Measurements from ENCODE around the gene ORAI3. TPM values are rescaled to one million over a fixed set of nuclear protein-coding genes. Genes with fewer than 3 reads are reported as not detected.

ORAI3 gene
- total and polyA plus RNA-seq, 2 of the 13 experiments (the other 11 are each of a cell fraction or from before 2014, with no cell fraction given) = 11.4 to 32.0 TPM

DNA sequence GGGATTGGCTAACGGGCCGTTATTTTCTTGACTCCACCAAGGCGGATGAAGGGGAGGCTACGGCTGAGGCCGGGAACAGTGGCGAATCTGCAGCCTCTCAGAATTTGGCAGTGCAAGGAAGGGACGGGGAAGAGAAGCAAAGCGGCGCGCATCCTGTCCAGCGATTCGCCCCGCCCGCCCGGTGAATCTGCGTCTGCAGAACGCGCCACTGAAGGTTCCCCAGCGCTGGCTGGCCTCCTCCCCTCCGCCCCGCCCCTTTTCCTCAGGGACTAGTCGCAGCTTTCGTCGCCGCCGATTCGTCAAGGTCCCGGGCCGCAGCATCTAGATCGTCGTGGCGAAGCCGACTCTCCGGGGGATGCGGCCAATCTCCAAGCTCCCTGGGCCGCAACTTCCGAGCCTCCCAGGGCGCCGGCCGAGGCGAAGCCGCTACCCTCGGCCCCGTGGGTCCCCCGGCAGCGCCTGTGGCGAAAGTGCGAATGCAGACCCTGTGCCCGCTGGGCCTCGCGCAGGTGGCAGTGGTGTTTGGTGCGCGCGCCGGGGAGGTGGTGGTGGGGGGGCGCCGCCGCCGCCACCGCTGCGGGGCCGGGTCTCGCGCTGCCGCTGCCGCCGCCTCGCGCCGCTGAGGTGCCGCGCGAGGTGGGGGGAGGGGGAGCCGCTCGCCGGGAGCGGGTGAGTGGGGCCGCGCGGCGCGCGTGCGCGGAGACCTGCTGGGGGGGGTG lies 8.7 kb downstream of the ORAI3 start, which contains the start of gene SETD1A (continued):
- peak; percentile 37 for TF ChIP-seq ZBTB33 (CRISPR knock-in tag; IDR thresholded peaks at IDR 0.05)
- 0 out of 2 replicates have a peak, but pooled peaks have one; percentile 17 for TF ChIP-seq ZSCAN20 (CRISPR knock-in tag; IDR thresholded peaks at IDR 0.05; ENCODE audit: borderline replicate concordance)
- peak; percentile 23 for TF ChIP-seq JARID2 (CRISPR knock-in tag; IDR thresholded peaks at IDR 0.05; ENCODE audit: insufficient replicate concordance)
- TF ChIP-seq PLRG1 (conservative IDR thresholded peaks at IDR 0.05) = no peak
- TF ChIP-seq XBP1 (CRISPR knock-in tag; IDR thresholded peaks at IDR 0.05) = no peak
- peak; percentile 38; the same call in 1 of the 2 replicates for TF ChIP-seq ZNF331 (CRISPR knock-in tag; IDR thresholded peaks at IDR 0.05)
- TF ChIP-seq, protein P1, sequence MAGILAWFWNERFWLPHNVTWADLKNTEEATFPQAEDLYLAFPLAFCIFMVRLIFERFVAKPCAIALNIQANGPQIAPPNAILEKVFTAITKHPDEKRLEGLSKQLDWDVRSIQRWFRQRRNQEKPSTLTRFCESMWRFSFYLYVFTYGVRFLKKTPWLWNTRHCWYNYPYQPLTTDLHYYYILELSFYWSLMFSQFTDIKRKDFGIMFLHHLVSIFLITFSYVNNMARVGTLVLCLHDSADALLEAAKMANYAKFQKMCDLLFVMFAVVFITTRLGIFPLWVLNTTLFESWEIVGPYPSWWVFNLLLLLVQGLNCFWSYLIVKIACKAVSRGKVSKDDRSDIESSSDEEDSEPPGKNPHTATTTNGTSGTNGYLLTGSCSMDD (CRISPR knock-in tag; IDR thresholded peaks at IDR 0.05) = no peak
- TF ChIP-seq TGIF2 (CRISPR knock-in tag; IDR thresholded peaks at IDR 0.05) = 0 out of 2 replicates have a peak, but pooled peaks have one; percentile 13
- peak; percentile 93 for TF ChIP-seq NR2C2 (CRISPR knock-in tag; IDR thresholded peaks at IDR 0.05; ENCODE audit: borderline replicate concordance)
- no peak for TF ChIP-seq POLR2AphosphoS5 (IDR thresholded peaks at IDR 0.05; ENCODE audit: low read depth, low read length)
- peak; percentile 40 for TF ChIP-seq ZNF781 (CRISPR knock-in tag; IDR thresholded peaks at IDR 0.05; ENCODE audit: borderline replicate concordance, not compliant biosample characterization)
- TF ChIP-seq CBX2 (IDR thresholded peaks at IDR 0.05; ENCODE audit: low read depth, low read length) = no peak
- TF ChIP-seq CBX2 (CRISPR knock-in tag; IDR thresholded peaks at IDR 0.05; ENCODE audit: low read depth) = no peak
- TF ChIP-seq ZNF367 (CRISPR knock-in tag; IDR thresholded peaks at IDR 0.05; ENCODE audit: borderline replicate concordance) = no peak; the same call in 1 of the 2 replicates
- no peak; the same call in 1 of the 2 replicates for TF ChIP-seq MYPOP (CRISPR knock-in tag; IDR thresholded peaks at IDR 0.05)
- no peak for TF ChIP-seq NFATC3 (CRISPR knock-in tag; IDR thresholded peaks at IDR 0.05)
- no peak for TF ChIP-seq FLYWCH1 (CRISPR knock-in tag; IDR thresholded peaks at IDR 0.05)
- TF ChIP-seq ARNTL (CRISPR knock-in tag; IDR thresholded peaks at IDR 0.05) = peak; percentile 83
- TF ChIP-seq, protein P2, sequence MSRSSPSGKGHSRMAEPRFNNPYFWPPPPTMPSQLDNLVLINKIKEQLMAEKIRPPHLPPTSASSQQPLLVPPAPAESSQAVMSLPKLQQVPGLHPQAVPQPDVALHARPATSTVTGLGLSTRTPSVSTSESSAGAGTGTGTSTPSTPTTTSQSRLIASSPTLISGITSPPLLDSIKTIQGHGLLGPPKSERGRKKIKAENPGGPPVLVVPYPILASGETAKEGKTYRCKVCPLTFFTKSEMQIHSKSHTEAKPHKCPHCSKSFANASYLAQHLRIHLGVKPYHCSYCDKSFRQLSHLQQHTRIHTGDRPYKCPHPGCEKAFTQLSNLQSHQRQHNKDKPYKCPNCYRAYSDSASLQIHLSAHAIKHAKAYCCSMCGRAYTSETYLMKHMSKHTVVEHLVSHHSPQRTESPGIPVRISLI (CRISPR knock-in tag; IDR thresholded peaks at IDR 0.05; ENCODE audit: borderline replicate concordance) = no peak; the same call in 1 of the 2 replicates
- TF ChIP-seq GLI4 (CRISPR knock-in tag; IDR thresholded peaks at IDR 0.05; ENCODE audit: borderline replicate concordance) = no peak
- TF ChIP-seq, protein P3, sequence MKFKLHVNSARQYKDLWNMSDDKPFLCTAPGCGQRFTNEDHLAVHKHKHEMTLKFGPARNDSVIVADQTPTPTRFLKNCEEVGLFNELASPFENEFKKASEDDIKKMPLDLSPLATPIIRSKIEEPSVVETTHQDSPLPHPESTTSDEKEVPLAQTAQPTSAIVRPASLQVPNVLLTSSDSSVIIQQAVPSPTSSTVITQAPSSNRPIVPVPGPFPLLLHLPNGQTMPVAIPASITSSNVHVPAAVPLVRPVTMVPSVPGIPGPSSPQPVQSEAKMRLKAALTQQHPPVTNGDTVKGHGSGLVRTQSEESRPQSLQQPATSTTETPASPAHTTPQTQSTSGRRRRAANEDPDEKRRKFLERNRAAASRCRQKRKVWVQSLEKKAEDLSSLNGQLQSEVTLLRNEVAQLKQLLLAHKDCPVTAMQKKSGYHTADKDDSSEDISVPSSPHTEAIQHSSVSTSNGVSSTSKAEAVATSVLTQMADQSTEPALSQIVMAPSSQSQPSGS (CRISPR knock-in tag; IDR thresholded peaks at IDR 0.05) = no peak
- no peak for TF ChIP-seq EHMT2 (IDR thresholded peaks at IDR 0.05; ENCODE audit: borderline replicate concordance, low read depth, low read length)
- 0 out of 2 replicates have a peak, but pooled peaks have one; percentile 35 for TF ChIP-seq ZNF354B (CRISPR knock-in tag; IDR thresholded peaks at IDR 0.05)
- peak; percentile 89 for TF ChIP-seq ZNF430 (CRISPR knock-in tag; IDR thresholded peaks at IDR 0.05)
